HL-60/S4 (cell line): ENCODE measurements around the gene SPATA12.

ENCODE experiments used
- in situ Hi-C: fragments of 300-500 bp; cut with MboI; formaldehyde crosslinking; loops from 2 replicates; pipeline ENCODE4 v1.14.3; 2022; ENCODE audit warnings: low sequenced_read_pairs

Gene SPATA12

GRCh38 chr3:57060089-57060821, at the start of gene SPATA12:
TSS of gene SPATA12 (plus strand) at chr3:57060664. CDS start at chr3:57073695, 13,031 bp downstream.
- in situ Hi-C loops: no loop called here

GRCh38 chr3:57011022-57011421, 49.4 kb upstream of the SPATA12 start:
- in situ Hi-C loops: no loop called here

- in situ Hi-C loops: no loop called here
These were observed 47.6 kb upstream of the SPATA12 start for GRCh38 chr3:57012847-57013246.

GRCh38 chr3:57015350-57015729, 45.1 kb upstream of the SPATA12 start:
- in situ Hi-C loops: no loop called here

- in situ Hi-C loops: no loop called here
These were observed 44.6 kb upstream of the SPATA12 start for GRCh38 chr3:57015912-57016311.

GRCh38 chr3:57017459-57017845, 43.0 kb upstream of the SPATA12 start:
- in situ Hi-C loops: no loop called here

GRCh38 chr3:57018246-57018645, 42.2 kb upstream of the SPATA12 start:
- in situ Hi-C loops: no loop called here

- in situ Hi-C loops: no loop called here
These were observed 41.4 kb upstream of the SPATA12 start for GRCh38 chr3:57019057-57019456.

- in situ Hi-C loops: no loop called here
These were observed 35.2 kb upstream of the SPATA12 start for GRCh38 chr3:57025237-57025636.

GRCh38 chr3:57026944-57027343, 33.5 kb upstream of the SPATA12 start:
- in situ Hi-C loops: no loop called here

GRCh38 chr3:57029383-57029782, 31.1 kb upstream of the SPATA12 start:
- in situ Hi-C loops: no loop called here

- in situ Hi-C loops: no loop called here
These were observed 30.5 kb upstream of the SPATA12 start for GRCh38 chr3:57029924-57030323.

GRCh38 chr3:57030721-57031120, 29.7 kb upstream of the SPATA12 start:
- in situ Hi-C loops: no loop called here

- in situ Hi-C loops: no loop called here
These were observed 28.6 kb upstream of the SPATA12 start for GRCh38 chr3:57031631-57032541.

GRCh38 chr3:57036952-57037351, 23.5 kb upstream of the SPATA12 start:
- in situ Hi-C loops: no loop called here

GRCh38 chr3:57038466-57039164, 21.8 kb upstream of the SPATA12 start:
- in situ Hi-C loops: no loop called here

- in situ Hi-C loops: no loop called here
These were observed 18.8 kb upstream of the SPATA12 start for GRCh38 chr3:57041674-57042073.

- in situ Hi-C loops: no loop called here
These were observed 16.9 kb upstream of the SPATA12 start for GRCh38 chr3:57043518-57043917.

GRCh38 chr3:57046101-57046765, 14.2 kb upstream of the SPATA12 start:
- in situ Hi-C loops: no loop called here

GRCh38 chr3:57048052-57048671, 12.3 kb upstream of the SPATA12 start:
- in situ Hi-C loops: no loop called here
